Activated T-helper 1 cell treated with anti-CD3 and anti-CD28 coated beads, Interleukin-12 subunit alpha, Interleukin-12 subunit beta, Interleukin-2, Interleukin-4 antibody, amounts not matched to agents 30 ng/mL and 10 ng/mL and 1 ng/mL, durations not matched to agents 14 hours and 24 hours and 36 hours (primary cell): ENCODE results near the gene KCNAB2. TPM values are rescaled to one million over a fixed set of nuclear protein-coding genes. Genes with fewer than 3 reads are reported as not detected.

Experiments
- DNase-seq: peaks from one replicate; pipeline ENCODE4 v3.0.0; 2021; ENCODE audit warnings: low spot score
- H3K27ac Mint-ChIP-seq: one replicate; pipeline ENCODE4 v1.8.0; 2021; ENCODE audit warnings: mild to moderate bottlenecking, mixed read lengths
- H3K27me3 Mint-ChIP-seq: one replicate; pipeline ENCODE4 v1.8.0; 2022; ENCODE audit warnings: mild to moderate bottlenecking, moderate library complexity, mixed read lengths; ENCODE audit not compliant: insufficient read depth
- H3K36me3 Mint-ChIP-seq: one replicate; pipeline ENCODE4 v1.8.0; 2021; ENCODE audit warnings: low read depth, mixed read lengths
- H3K4me1 Mint-ChIP-seq: one replicate; pipeline ENCODE4 v1.8.0; 2021; ENCODE audit warnings: low read depth, mixed read lengths
- H3K4me3 Mint-ChIP-seq: one replicate; pipeline ENCODE4 v1.8.0; 2021; ENCODE audit warnings: mild to moderate bottlenecking, moderate library complexity, mixed read lengths
- H3K9me3 Mint-ChIP-seq: one replicate; pipeline ENCODE4 v1.8.0; 2021; ENCODE audit warnings: mixed read lengths
- intact Hi-C: fragments of 100-400 bp; cut with micrococcal nuclease; formaldehyde crosslinking; loops from one replicate; pipeline ENCODE4 v1.15.1; 2024
- total RNA-seq: library from RNA; stranded (reverse); gene quantifications from 2 replicates; pipeline ENCODE4 v1.2.3, GENCODE V29; 2022

The KCNAB2 gene
- total RNA-seq, 1 donor from 2014 or later, result 237 TPM

DNA sequence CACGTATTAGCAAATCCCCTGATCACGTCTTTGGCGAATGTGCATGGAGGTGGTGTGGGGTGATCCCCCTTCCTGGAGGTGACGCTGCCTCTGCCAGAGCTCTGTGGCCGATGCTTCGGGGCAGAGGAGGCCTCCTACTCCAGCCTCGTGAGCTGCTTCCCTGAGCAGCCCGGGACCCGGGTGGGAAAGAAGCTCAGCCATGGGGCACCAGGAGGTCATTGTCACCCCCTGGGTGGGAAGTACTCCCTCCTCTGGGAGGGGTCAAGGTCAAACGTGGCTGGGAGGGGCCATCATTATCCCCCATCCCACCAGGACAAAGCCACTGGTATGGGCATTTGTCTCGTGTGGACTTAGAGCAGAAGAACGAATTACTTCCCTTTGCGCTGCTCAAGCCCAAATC is 40.7 kb downstream of the KCNAB2 start:
- Mint-ChIP-seq H3K4me3 (no peak overlapping the region), H3K4me1 (no peaks in the 10 kb centered on the region), H3K27me3 (no peaks in the 10 kb centered on the region), H3K36me3 (peaks cover 18% of the 10 kb centered on the region), H3K9me3 (no peaks in the 10 kb centered on the region), H3K27ac (no peak overlapping the region)
- intact Hi-C loops, result no loop called here
- DNase-seq, result no peak

- H3K27ac Mint-ChIP-seq, result no peak overlapping the region
- intact Hi-C loops, result no loop called here
- H3K4me1 Mint-ChIP-seq, result no peaks in the 10 kb centered on the region
- no peak overlapping the region for H3K4me3 Mint-ChIP-seq
- no peaks in the 10 kb centered on the region for H3K9me3 Mint-ChIP-seq
- H3K36me3 Mint-ChIP-seq, result peaks cover 14% of the 10 kb centered on the region
- no peak for DNase-seq
- no peaks in the 10 kb centered on the region for H3K27me3 Mint-ChIP-seq
Measured at GRCh38 chr1:6086762-6087376, 41.2 kb downstream of the KCNAB2 start.

- DNase-seq, result no peak
- H3K9me3 Mint-ChIP-seq, result no peaks in the 10 kb centered on the region
- peaks cover 13% of the 10 kb centered on the region for H3K36me3 Mint-ChIP-seq
- H3K4me3 Mint-ChIP-seq, result no peak overlapping the region
- intact Hi-C loops, result no loop called here
- H3K4me1 Mint-ChIP-seq, result no peaks in the 10 kb centered on the region
- H3K27ac Mint-ChIP-seq, result no peak overlapping the region
- H3K27me3 Mint-ChIP-seq, result no peaks in the 10 kb centered on the region
Measured at GRCh38 chr1:6087377-6087772, 41.7 kb downstream of the KCNAB2 start.

GRCh38 chr1:6087958-6088357 is 42.3 kb downstream of the KCNAB2 start:
- no peaks in the 10 kb centered on the region for H3K9me3 Mint-ChIP-seq
- peaks cover 13% of the 10 kb centered on the region for H3K36me3 Mint-ChIP-seq
- no peak for DNase-seq
- H3K27me3 Mint-ChIP-seq, result no peaks in the 10 kb centered on the region
- no peaks in the 10 kb centered on the region for H3K4me1 Mint-ChIP-seq
- intact Hi-C loops, result no loop called here
- H3K27ac Mint-ChIP-seq, result no peak overlapping the region
- H3K4me3 Mint-ChIP-seq, result no peak overlapping the region

DNA sequence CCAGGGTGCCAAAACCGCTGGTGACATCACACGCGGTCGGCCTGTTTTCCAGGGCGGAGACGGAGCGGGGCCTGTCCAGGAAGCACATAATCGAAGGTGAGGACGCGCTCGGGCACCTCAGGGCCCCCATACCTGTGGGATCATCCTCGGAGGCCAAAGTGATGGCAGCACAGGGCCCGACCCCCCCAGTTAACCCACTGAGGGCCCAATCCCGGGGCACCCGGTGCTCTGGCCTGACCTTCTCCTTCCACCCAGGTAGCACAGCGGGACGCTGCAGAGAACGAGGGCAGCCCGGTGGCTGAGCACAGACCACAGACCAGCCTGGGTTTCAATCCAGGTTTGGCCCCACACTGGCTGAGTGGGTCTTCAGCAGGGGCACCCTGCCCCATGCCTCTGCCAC is 43.3 kb downstream of the KCNAB2 start:
- intact Hi-C loops, result no loop called here
- Mint-ChIP-seq H3K4me1 (no peaks in the 10 kb centered on the region), H3K27ac (no peak overlapping the region), H3K27me3 (no peaks in the 10 kb centered on the region), H3K4me3 (no peak overlapping the region), H3K36me3 (peaks cover 15% of the 10 kb centered on the region), H3K9me3 (no peaks in the 10 kb centered on the region)
- no peak for DNase-seq

- intact Hi-C loops, result no loop called here
- no peak for DNase-seq
Measured at GRCh38 chr1:6090288-6090687, 44.6 kb downstream of the KCNAB2 start.

DNA sequence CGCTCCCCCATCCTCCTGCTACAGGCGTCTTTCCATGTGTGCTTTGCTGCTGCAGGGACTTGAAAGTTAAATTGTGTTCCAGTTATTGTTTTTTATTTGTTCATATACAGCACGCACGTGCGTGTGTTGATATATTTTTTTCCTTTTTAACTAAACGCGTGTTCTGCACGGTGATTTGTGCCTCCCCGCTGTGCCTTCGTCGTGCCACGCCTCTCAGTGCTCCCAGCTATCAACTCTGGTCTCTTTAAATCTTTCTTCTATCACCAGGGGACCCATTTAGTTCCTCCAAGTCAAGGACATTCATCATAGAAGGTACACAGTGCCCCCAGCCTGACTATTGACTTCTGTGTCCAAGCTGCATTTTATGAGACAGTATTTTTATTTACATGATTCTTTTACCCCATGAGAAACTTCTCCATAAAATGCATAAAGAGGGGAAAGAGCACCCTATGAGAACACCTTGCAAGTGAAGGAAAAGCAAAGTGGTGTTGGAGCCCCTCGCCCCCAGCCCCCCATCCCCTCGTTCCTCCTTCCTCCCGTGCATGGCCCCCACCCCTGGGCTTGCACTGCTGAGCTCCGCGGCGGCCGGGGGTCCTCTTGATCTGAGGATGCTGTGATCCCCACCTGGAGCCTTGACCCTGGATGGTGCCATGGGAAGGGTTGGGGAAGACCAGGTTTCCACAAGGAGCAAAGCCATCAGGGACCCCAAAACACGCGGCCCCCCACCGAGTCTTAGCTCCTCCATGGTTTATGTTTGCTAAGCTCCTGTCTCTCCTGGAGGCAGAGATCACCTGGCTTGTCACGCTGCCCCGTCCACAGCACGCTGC is 45.5 kb downstream of the KCNAB2 start:
- intact Hi-C loops, result no loop called here
- no peak overlapping the region for H3K27ac Mint-ChIP-seq
- H3K27me3 Mint-ChIP-seq, result no peaks in the 10 kb centered on the region
- no peaks in the 10 kb centered on the region for H3K4me1 Mint-ChIP-seq
- no peaks in the 10 kb centered on the region for H3K9me3 Mint-ChIP-seq
- peaks cover 12% of the 10 kb centered on the region for H3K36me3 Mint-ChIP-seq
- no peak for DNase-seq
- no peak overlapping the region for H3K4me3 Mint-ChIP-seq

More at GRCh38 chr1:6090288-6090687, 44.6 kb downstream of the KCNAB2 start:
- H3K27me3 Mint-ChIP-seq, result no peaks in the 10 kb centered on the region
- H3K27ac Mint-ChIP-seq, result no peak overlapping the region
- H3K4me3 Mint-ChIP-seq, result no peak overlapping the region
- H3K36me3 Mint-ChIP-seq, result peaks cover 13% of the 10 kb centered on the region
- H3K4me1 Mint-ChIP-seq, result no peaks in the 10 kb centered on the region
- H3K9me3 Mint-ChIP-seq, result no peaks in the 10 kb centered on the region

DNA sequence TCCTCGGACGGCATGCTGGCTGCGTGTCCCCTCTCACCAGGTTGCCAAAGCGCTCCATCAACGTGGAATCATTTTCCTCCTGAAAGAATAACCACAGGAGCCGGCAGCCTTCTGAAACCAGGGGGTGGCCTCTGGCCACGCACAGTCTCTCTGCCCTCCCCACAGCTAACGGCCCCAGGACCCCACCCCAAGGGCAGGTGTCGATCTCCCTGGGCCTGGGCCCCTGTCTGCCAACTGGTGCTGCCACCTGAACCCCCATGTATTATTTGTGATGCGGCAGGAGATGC is 46.1 kb downstream of the KCNAB2 start:
- Mint-ChIP-seq H3K27me3 (no peaks in the 10 kb centered on the region), H3K27ac (no peak overlapping the region)

DNA sequence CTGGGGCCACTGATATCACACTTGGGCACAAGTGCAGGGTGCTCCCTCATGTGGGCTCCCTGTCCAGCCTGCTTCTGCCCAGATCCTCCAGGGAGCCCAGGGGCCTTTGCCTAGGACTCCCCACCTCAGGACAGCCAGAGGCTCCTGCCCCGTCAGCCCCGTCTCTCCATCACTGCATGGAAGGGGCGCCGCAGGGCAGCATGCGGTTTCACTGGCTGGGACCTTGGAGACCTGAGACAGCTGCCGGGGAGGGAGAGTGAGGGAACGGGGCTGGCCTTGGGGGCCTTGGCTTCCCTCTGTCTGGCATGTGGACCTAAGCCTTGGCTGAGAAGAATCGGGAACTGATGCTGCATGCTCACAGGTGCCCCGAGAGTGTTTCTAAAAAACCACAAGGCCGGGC is 46.5 kb downstream of the KCNAB2 start:
- H3K9me3 Mint-ChIP-seq, result no peaks in the 10 kb centered on the region
- peaks cover 9% of the 10 kb centered on the region for H3K36me3 Mint-ChIP-seq
- no peak overlapping the region for H3K27ac Mint-ChIP-seq
- intact Hi-C loops, result no loop called here
- no peak for DNase-seq
- H3K4me1 Mint-ChIP-seq, result no peaks in the 10 kb centered on the region
- no peak overlapping the region for H3K4me3 Mint-ChIP-seq
- no peaks in the 10 kb centered on the region for H3K27me3 Mint-ChIP-seq

More for the DNA sequence above, 46.1 kb downstream of the KCNAB2 start:
- H3K9me3 Mint-ChIP-seq, result no peaks in the 10 kb centered on the region
- H3K4me3 Mint-ChIP-seq, result no peak overlapping the region
- no peaks in the 10 kb centered on the region for H3K4me1 Mint-ChIP-seq
- intact Hi-C loops, result no loop called here
- DNase-seq, result no peak
- H3K36me3 Mint-ChIP-seq, result peaks cover 10% of the 10 kb centered on the region

DNA sequence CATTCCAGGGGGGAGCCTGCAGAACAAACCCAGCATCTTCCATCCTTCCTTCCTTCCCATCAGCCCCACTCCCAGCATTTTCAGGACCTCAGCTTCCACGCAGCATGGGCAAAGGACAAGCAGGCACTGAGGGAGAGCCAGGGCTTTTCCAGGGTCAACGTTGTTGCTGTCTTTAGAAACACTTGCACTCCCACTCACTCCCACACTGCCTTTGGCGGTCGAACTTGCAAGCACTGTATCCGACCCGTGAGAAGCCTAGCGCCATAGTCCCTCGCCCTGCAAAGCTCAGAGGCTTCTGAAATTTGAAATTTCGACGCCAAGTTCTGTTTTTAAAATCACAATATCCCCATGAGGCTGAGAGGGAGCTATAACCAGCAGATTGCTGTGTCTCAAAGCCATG is 47.4 kb downstream of the KCNAB2 start:
- Mint-ChIP-seq H3K36me3 (peaks cover 15% of the 10 kb centered on the region), H3K27ac (no peak overlapping the region), H3K4me1 (no peaks in the 10 kb centered on the region), H3K4me3 (no peak overlapping the region), H3K9me3 (no peaks in the 10 kb centered on the region), H3K27me3 (no peaks in the 10 kb centered on the region)
- intact Hi-C loops, result no loop called here
- no peak for DNase-seq

- DNase-seq, result no peak
- no peaks in the 10 kb centered on the region for H3K4me1 Mint-ChIP-seq
- no peaks in the 10 kb centered on the region for H3K9me3 Mint-ChIP-seq
- intact Hi-C loops, result no loop called here
- no peaks in the 10 kb centered on the region for H3K27me3 Mint-ChIP-seq
- peaks cover 19% of the 10 kb centered on the region for H3K36me3 Mint-ChIP-seq
- no peak overlapping the region for H3K4me3 Mint-ChIP-seq
- H3K27ac Mint-ChIP-seq, result no peak overlapping the region
Measured at GRCh38 chr1:6093611-6094010, 47.9 kb downstream of the KCNAB2 start.

DNA sequence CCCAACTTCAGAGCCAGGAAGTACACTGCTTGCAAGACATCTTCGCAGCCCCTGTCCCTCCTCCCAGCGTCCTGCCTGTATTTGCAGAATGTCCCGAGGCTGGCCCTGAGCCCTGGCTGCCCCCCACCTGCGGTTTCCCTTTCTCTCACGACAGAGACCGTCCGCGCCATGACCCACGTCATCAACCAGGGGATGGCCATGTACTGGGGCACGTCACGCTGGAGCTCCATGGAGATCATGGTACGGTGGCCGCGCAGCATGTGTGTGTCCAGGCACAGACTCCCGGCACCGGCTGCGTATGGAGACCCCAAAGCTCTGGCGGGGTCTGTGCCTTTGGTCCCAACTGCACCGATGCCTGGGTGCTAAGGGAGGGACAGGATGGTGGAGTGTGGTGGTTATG is 48.6 kb downstream of the KCNAB2 start:
- H3K4me1 Mint-ChIP-seq, result no peaks in the 10 kb centered on the region
- no peaks in the 10 kb centered on the region for H3K27me3 Mint-ChIP-seq
- H3K36me3 Mint-ChIP-seq, result peaks cover 20% of the 10 kb centered on the region
- no peak for DNase-seq
- H3K27ac Mint-ChIP-seq, result no peak overlapping the region
- no peaks in the 10 kb centered on the region for H3K9me3 Mint-ChIP-seq
- intact Hi-C loops, result no loop called here
- H3K4me3 Mint-ChIP-seq, result no peak overlapping the region

- H3K9me3 Mint-ChIP-seq, result no peaks in the 10 kb centered on the region
- DNase-seq, result no peak
- no peaks in the 10 kb centered on the region for H3K4me1 Mint-ChIP-seq
- no peak overlapping the region for H3K27ac Mint-ChIP-seq
- intact Hi-C loops, result no loop called here
- no peak overlapping the region for H3K4me3 Mint-ChIP-seq
- no peaks in the 10 kb centered on the region for H3K27me3 Mint-ChIP-seq
- H3K36me3 Mint-ChIP-seq, result peaks cover 18% of the 10 kb centered on the region
Measured at GRCh38 chr1:6094801-6095505, 49.3 kb downstream of the KCNAB2 start.
